ENCODE results near the gene NPR3.

NPR3 gene, protein sequence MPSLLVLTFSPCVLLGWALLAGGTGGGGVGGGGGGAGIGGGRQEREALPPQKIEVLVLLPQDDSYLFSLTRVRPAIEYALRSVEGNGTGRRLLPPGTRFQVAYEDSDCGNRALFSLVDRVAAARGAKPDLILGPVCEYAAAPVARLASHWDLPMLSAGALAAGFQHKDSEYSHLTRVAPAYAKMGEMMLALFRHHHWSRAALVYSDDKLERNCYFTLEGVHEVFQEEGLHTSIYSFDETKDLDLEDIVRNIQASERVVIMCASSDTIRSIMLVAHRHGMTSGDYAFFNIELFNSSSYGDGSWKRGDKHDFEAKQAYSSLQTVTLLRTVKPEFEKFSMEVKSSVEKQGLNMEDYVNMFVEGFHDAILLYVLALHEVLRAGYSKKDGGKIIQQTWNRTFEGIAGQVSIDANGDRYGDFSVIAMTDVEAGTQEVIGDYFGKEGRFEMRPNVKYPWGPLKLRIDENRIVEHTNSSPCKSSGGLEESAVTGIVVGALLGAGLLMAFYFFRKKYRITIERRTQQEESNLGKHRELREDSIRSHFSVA

DNA sequence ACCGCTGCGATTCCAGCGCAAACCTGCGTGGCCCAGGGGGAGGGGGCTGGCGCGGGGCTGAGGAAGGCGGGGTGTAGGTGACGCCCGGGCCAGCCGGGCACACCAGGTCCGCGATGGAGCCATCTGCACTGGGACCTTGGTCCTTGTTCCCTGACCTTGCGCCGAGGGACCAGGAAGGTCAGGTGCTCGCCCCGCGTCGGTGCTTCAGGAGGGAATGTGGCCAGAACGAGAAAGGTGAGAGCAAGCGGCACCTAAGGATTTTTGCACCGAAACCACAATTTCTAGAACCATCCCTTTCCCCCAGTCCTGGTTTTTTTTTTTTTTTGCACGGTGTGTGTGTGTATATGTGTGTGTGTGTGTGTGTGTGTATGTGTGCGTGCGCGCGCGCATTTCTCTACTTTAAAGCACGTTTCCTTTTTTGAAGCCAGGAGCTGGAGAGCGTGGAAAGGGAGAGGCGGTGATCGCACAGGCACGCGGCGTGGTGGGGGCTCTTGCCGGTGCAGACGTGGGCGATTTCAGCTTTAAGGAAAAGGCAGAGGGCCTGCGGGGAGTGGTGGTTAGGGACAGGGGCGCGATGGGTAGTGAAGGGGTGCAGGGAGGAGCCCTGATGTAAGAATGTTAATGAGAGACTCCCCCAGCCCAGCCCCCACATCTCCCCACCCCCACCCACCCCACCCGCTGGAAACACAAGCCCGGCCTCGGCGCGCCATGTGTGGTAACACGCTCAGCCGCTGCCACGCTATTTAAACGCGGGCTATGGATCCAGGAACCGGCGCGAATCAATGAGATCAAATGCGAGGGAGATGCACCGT, at the start of gene NPR3:
Gene NPR3 (plus strand): TSS at position 772 of the 812 bp plus-strand sequence. CDS start 456 bp downstream, outside the sequence.
- DNase-seq (ENCODE audit: low read depth in 3 of 3) = no peak

DNA sequence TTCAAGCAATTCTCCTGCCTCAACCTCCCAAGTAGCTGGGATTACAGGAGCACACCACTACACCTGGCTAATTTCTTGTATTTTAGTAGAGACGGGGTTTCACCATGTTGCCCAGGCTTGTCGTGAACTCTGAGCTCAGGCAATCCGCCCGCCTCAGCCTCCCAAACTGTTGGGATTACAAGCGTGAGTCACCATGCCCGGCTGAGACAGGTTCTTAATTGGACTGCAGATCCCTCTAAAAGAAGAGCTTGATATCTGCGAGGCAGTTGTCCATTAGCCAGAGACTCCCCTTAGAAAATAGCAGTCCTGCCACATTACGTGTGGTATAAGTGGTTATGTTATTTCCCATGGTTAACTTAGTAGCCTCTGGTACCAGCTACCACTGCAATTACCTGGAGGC, 46.6 kb upstream of the NPR3 start:
- DNase-seq (ENCODE audit: low read depth in 3 of 3) = no peak

DNA sequence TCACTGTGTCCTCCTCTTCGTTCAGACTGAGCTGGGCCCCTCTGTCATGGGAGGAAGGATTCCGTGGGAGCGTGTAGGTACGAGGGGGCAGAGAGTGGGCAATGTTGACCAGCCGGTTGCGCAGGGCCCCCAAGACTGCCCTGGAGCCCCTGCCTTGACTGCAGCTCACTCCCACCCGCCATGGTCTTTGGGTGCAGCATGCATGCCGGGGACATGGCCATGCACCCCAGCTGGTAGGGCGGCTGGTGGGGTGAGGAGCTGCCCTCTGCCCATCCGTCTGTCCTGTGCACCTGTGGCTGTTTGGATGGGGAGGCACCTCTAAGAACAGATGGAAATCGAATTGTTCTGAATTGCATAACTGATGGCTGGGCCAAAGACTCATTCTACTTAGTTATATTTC, 42.6 kb upstream of the NPR3 start:
- DNase-seq (ENCODE audit: low read depth in 3 of 3) = no peak

DNA sequence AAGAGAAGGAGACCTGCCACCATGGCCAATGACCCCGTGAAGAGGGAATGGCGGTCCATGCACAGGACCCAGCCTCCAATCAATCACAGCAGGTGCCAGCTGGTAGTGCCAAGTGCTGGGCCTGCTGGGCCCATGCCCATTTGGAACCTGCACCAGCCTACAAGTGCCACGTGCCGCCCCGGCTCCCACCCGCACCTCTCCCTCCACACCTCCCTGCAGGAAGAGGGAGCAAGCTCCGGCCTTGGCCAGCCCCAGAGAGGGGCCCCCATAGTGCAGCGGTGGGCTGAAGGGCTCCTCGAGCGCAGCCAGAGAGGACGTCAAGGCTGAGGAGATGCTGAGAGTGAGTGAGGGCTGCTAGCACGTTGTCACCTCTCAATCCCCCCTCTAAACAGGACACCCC, 37.8 kb upstream of the NPR3 start:
- DNase-seq (ENCODE audit: low read depth in 3 of 3) = no peak

DNA sequence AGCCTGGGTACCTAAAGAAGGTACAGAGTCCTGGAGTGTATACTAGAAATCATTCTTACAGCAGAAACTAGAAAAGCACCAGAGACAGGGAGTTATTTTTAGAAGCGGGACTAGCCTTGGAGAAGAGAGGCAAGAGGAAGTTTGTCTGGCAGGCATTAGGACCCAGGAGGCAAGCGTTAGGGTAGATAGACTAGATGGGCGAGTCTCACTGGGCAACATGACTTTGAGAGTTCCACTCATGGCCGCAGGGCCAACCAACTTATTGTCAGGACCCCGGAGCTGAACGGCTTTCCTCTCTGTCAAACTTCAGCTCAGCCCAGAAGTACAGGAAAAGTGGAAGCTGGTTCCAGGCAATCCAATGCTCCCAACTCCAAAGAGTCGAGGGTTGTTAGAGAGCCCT, 34.1 kb upstream of the NPR3 start:
- no peak for DNase-seq (ENCODE audit: low read depth in 3 of 3)

DNA sequence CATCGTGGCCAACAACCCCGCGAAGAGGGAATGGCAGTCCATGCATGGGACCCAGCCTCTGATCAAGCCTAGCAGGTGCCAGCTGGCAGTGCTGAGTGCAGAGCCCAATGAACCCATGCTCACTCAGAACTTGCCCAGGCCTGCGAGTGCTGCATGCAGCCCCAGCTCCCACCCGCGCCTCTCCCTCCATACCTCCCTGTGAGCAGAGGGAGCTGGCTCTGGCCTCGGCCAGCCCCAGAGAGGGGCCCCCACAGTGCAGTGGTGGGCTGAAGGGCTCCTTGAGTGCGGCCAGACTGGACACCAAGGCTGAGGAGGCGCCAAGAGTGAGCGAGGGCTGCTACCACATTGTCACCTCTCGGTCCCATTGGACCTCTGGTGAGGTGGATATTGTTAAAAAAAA, 32.6 kb upstream of the NPR3 start:
- DNase-seq (ENCODE audit: low read depth in 3 of 3) = no peak

DNA sequence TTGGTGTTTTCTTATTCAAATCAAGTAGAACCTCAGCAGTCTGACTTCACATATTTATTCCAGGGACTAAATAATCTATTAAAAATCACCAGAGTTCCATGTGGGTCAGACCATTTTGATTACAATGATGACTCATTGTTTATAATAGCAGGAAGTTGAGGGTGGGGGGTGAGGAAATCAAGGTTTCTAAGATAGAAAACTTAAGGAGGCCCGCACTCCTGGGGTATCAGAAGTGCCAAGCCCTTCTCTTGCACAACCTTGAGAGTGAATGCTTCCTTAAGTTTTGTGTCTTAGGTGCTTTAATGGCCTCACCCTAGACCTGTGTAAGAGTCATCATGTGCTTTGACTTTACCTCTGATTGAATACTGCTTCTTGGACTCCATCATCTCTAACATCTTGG, 31.9 kb upstream of the NPR3 start:
- DNase-seq (ENCODE audit: low read depth in 3 of 3) = no peak

DNA sequence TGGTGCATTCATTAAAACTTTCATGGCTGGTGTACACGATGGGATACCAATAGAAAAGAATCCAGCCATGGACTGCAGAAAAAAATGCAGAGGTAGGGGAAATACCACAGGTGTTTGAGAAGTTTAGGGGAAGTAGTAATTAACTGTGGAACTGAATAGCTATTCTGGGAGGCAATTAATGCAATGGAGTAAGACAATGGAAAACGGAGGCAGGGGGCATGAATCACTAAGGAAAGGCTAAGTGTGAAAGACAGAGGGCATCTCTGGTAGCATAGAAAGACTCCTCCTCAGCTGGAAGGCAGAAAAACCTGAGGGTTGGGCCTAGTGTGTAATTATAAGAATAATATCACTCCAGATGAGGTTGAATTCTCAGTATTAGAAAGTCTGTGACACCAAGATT, 30.9 kb upstream of the NPR3 start:
- DNase-seq (ENCODE audit: low read depth in 3 of 3) = no peak

DNA sequence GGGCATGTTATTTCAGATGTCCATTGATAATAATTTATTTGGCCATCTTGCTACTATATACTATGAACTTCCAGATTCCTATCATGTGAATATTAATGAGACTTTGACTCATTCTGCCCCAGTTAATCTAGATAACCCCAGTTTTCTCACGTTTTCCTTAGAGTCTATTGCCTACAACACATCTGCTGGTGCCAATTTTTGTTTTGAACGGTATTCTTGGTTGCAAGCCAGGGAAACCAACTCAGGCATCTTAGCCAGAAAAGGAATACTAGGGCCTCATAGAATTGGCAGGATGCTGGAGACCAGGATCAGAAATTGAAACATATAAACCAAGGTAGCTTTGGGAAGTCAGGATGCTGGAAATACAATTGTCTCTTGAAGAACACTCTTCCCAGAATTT, 28.0 kb upstream of the NPR3 start:
- no peak for DNase-seq (ENCODE audit: low read depth in 3 of 3)

DNA sequence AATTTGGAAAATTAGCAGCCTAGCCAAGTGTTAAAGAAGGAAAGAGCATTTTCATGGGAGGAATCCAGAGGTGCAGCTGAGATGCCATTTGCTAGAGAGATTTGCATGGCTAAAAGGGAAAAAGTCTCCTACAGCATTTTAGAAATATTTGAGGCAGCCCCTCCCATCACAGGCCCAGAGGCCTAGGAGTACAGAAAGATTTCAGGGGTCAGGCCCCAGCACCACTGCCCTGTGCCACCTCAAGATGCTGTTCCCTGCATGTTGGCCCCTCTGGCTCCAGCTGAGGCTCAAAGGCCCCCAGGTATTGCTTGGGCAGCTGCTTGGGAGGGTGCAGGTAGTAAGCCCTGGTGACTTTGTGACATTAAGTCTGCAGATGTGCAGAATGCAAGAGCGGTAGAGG, 26.9 kb upstream of the NPR3 start:
- DNase-seq (ENCODE audit: low read depth in 3 of 3) = no peak

DNA sequence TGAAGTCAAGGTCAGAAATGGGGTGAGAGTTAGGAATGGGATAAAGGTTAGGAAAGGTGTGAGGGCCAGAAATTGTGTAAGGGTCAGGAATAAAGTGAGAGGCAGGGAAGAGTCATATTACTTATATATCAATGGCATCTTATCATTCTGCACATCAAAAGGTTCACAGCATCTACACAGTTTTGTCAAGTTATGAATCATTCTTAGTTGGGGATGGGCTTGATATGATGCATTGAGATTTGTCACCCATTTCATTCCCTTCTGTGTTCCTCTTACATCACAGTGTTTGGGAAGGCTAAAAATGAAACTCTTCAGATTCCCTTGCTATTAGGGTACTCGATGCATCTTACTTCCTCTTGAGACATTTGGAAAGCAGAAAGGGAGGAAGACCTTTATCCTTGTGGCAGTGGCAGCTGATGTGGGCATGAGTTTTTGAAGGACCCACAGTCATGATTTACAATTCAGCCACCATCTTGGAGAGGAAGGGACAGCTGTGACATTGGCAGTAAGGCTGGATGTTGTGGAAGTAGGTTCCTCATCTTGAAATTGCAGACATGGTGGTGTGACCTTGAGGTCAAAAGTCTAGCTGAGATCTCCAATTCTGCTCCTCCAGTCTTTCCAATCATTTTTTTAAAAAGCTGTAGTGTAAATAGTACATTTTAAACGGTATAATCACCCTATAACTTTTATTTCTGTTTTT, 24.2 kb upstream of the NPR3 start:
- DNase-seq (ENCODE audit: low read depth in 3 of 3) = no peak

DNA sequence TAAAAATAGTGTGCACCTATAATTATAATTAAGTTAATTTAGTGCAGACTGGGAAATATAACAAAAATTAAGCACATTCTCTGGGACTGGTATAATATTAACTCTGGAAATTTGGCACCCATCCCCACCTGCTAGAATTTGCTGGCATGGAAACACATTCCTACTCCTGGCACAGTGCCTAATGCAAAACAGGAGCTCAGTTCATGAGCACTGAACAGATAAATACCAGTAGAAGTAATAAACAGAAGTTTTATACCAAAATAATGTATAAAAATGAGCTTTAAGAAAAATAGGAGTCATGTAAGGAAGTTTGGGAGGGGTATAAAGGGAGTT, 23.7 kb upstream of the NPR3 start:
- DNase-seq (ENCODE audit: low read depth in 3 of 3) = no peak

DNA sequence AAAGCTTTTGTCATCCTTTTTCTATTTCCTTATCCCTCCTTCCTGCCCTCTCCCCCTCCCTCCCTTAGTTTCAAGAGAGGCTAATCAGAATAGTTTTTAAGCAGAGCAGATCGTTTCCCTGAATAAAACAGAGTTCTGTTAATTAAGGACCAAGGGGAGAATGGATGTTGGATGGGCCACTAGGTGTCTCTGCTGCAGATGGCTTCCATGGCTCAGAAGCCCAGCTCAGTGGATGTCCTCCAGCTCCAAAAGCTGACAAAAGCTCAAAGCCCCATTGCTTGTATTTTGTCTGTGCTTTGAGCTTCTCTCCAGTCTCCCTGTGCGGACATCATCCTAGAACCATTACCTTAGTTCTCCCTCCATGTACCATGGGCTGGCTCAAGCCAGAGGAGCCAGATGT, 21.0 kb upstream of the NPR3 start:
- DNase-seq (ENCODE audit: low read depth in 3 of 3) = no peak

DNA sequence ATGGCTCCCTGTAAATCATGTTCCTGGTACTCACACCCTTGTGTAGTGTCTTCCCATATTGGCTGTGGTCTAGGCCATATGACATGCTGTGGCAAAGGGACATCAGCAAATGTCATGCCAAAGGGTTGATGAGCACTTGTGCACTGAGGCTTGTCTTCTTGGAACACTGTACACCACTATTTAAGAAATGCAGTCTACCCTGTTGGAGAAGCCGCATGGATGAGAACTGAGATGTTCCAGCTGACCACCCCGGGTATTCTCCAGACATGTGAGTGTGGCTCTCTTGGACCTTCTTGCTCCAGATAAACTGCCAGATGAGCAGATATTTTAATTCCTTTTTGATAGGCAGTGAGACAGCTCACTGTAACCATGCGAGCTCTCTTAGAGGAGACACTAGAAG, 20.5 kb upstream of the NPR3 start:
- DNase-seq (ENCODE audit: low read depth in 3 of 3) = no peak

DNA sequence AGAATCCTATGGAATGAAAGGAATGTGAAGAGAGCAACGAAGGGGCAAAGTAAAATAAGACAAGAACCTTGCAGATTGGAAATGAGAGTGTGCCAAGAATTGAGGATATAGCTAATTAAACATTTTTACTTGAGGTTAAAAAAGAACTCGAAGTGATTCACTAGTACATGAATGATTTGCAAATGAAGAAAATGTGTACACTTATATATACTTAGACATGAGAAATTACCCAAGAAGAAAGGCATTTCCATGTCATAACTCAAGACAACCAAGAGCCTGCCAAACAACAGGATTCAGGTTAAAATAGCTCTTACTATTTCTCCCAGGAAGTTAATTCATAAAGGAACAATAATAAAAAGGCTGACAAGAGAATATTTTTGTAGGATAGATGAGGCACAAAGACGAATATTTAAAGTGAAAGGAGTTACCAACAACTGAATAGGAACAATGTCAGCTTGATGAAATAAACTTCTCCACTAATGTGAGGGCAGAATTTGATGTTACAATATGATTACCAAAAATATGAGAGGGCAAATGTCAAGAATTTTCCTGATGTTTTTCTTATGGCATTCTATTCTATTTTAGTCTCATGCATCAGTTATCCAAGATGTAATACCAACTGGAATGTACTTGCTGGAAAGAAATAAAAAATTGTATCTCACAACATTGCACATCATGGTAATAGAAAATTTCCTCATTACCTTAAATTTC, 18.9 kb upstream of the NPR3 start:
- DNase-seq (ENCODE audit: low read depth in 3 of 3) = no peak

DNA sequence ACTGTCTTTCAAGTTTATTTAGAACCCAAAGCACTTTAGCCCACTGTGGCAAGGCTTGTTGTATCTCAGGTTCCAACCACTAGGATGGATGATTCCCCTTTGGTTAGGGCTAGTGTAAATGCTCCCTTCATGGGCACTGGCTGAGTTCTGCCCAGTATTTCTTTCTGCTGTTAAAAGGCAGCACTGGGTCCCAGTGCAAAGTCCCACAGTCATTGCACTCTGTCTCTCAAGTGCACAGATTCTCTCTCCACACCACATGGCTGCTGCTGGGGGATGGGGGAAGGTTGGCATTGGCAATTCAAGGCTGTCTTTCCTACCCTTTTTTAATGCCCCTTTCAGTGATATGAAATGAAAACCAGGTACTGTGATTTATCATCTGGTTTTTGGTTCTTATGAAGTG, 7.2 kb upstream of the NPR3 start:
- no peak for DNase-seq (ENCODE audit: low read depth in 3 of 3)

DNA sequence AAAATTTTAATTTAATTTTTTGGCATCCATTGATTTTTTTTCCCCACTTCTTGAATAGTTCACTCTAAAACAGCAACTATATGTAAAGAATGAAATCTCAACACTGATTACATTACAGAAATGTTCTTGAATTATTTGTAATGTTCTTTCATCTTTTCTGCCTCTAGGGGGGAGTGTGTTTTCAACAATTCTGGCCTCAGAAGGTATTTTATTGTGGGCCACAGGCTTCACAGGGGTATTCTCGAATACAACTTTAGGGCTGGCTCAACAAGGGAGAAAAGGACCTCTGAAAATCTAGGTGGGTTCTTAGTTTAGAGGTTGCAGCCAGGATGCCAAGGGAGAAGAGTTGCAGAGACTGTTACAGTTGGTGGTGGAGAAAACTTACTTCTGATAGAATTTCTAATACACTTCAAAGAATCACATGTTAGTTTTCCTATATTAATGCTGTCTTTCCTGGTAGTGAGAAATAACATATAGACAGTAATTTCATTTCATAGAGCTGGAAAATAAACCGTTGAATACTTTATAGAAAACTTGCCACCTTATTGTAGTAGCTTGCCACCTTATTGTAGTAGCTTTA, 3.6 kb upstream of the NPR3 start:
- DNase-seq (ENCODE audit: low read depth in 3 of 3) = no peak

DNA sequence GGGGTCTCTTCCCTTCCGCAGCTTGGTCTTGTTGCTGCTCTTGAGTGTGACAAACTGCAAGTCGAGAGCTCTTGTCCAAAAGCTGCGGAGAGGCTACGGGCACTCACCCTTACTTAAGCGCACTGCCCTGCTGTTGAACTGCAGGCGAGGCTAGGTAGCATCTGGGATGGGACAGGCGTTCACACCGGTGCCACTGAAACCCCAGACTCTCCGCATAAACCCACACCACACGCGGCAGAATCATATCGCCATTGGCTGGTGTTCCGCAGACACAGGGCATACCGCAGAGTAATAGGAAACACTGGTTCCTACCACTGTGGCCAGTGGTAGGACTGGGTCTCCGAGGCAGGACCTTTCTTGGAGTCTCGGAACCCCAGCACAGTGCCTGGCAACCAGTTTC, 2.2 kb upstream of the NPR3 start:
- no peak for DNase-seq (ENCODE audit: low read depth in 3 of 3)

DNA sequence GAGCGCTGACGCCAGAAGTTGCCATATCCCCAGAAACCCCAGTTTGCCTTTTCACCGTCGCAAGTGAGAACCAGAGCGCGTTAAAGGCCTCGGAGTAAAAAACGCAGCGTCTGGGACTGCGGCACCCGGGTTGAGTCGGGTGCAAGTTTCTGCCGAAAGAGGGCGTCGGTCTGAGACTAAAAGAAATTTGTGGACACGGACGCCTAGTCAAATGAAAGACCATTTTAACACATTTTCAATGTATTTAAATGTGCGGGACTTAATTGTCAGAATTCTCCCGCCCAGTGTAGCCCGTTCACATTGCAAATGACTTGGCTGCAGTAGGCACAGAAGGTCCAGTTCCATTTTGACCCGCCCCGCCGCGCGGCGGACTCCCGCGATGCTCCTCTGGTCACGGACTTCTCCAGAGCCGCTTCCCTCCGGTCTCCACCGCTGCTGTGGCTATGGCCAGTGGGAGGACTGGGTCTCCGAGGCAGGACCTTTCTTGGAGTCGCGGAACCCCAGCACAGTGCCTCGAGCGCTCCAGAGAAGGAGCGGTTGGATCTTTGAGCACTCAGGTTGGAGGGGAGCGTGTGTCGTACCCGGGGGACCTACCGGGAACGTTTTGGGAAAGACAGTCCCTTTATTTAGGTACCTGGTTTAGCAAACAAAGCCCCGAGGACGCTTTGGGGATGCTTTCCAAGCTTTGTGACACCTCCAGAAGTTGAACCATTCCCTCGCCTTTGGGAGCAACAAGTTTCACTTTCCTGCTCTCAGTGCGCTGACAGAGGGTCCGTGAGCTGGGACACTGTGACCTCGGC, 1.2 kb upstream of the NPR3 start:
- no peak for DNase-seq (ENCODE audit: low read depth in 3 of 3)

DNA sequence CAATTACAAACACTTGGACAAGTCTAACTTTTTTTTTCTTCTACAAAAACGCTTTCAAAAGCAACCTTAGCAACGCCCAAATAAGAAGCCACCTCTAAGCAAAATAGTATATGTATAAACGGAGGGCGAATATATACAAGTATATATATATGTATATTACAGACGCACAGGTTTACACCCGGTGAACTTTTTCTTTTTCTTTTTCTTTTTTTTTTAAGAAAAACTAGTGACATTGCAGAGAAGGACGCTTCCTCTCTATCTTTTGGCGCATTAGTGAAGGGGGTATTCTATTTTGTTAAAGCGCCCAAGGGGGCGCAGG, 200 bp downstream of the NPR3 start:
- DNase-seq (ENCODE audit: low read depth in 3 of 3) = no peak
